NCI-H748 (cell line): ENCODE results near the gene CAMK2B.
"Not testable (repeated sequence)": the region's sequence is repeated elsewhere in the genome, so short reads cannot be mapped to it uniquely, and the experiment has no call there.

ENCODE experiments used
- DNase-seq: peaks from one replicate; lab custom pipeline; 2025; ENCODE audit not compliant: unreplicated experiment; lab: John Stamatoyannopoulos, UW

The CAMK2B gene

DNA sequence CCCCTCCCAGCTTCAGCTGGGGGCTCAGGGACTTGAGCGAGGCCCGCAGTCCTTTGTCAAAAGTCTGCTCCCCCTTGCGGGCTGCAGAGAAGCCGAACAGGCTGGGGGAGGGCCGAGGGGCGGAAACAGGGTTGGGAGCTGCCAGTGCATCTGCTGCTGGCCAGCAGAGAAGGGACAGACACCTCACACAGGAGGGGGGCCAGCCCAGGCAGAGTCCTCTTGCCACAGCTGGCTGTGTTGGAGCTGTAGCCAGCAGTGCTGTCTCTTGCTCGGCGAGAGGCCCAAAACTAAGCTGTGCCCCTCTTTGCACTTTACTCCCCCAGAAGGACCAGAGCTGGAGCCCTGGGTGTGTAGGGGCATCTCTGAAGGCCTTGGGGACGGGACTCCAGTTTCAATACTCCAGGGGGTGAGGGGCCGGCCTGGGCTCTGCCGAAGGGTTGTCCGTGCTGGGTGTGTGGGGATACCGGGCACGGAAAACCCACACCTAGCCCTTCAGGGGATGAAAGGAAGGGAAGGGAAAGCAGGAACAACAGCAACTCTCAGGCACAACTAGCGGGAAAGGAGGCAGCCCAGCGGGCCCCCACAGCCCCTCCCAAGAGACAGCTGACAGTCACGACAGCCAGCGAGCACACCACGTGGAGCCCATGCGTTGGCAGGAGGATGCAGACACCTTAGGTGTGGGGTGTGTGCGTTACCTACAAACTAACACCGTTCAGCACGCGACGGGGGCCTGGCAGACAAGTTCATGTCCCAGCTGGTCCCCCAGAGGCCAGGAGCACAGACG is 106.8 kb downstream of the CAMK2B start:
- no peak for DNase-seq

DNA sequence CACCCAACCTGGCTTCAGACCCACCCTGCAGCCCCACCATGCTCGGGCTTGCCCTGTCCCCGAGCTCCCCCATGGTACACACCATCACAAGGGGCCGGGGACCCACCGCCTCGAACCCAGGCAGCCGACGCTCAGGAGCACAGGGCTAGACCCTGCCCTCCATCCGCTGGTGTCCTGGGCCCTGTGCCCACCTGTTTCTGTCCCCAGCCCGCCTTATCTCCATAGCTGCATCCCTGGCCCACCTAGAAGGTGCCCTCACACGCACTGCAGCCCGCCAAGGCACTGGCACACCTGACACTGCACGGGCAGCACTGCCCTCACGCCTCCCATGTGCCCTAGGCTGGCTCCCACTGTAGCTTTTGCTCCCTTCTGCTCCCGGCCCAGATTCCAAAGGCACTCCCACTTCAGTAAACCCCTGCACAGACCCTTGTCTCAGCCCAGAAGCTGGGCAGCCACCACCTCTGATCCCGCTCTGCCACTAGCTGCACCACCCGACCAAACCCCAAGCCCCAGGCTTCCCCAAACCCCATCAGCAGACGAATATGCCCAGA is 107.5 kb downstream of the CAMK2B start:
- no peak for DNase-seq

DNA sequence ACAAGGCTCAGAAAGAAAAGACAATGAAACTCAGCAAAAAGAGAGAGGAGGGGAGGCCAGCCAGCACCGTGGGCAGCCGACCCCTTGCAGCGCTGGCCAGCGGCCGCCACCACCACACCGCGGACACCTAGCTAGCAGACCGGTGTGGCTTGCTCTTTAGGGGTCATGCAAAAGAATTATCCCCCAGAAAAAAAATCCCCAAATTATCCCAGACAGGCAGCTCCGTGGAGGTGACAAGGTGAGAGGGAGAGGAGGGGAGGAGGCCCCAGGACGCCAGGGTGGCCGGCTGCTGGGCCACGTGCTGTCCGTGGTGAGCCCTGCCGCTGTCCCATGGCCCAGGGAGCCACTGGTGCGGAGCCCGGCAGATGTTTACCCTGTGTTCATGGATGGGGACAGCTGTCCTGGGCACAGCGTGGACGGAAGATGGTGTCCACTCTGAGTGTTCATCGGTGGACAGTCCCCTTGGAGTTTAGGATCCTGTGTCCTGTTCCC is 108.1 kb downstream of the CAMK2B start:
- DNase-seq, result no peak

DNA sequence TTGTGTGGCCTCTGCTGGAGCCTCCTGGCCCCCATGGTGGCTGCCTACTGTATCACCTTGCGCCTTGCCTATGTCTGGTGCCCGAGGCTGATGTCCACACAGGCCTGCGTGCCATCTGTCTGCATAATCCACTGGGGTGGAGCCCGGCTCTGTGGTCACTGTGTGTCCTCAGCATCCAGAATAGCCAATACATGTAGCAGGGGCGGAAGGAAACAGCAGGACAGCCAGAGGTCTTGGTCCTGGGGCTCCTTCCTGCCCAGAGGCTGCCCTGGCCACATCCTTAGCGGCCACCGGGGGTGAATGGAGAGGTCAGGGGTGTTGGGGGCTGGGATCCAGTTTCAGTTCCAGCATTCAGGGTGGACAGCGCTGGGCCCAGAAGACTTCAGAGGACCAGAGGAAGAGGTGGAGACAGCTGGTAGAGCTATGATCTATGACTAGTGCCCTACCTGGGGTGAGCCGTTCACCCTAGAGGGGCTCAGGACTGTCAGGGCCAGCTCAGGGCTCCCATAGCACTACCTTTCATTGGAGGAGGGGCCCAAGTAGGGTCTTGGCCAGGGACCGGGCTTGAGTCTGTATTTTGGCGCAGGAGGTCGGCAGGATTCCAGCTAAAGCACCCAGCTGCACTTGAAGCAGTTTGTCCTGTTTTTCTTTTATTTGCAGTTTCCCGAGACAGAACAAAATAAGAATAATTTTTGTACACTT is 108.7 kb downstream of the CAMK2B start:
- no peak for DNase-seq

DNA sequence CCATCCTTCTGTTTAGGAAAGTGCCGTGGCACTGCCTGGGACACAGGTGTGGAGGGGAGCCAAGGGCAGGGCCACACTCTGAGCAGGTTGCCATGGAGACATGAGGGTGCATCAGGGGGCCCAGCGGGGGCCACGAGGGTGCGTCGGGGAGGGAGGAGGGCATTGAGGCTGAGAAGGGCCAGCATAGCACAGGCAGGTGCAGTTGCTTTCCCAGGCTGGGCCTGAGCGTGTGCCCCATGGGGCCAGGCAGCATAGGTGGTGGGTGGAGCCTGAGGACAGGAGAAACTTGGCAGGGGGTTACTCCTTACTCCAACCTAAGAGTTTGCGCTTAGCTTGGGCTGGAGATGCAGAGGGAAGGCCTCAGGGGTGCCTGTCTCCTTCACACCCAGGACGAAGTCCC is 109.4 kb downstream of the CAMK2B start:
- peak; percentile 55 for DNase-seq

DNA sequence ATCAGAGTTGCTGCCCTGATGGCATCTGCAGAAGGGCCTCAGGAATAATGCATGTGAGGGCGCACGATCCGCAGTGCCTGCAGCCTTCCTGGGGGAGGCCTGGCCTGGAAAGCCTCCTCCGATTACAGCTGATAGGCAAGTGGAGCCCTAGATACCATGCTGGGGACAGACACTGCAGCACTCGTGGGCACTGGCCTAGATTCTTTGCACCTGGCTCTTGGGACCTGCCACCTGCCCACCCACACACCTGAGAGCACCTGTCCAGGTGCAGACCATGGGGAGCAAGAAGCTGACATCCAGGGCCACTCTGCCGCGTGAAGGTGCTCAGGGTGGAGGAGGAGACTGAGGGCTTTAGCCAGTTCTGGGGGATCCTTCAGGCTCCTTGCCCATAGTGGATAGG is 109.9 kb downstream of the CAMK2B start:
- peak; percentile 55 for DNase-seq

DNA sequence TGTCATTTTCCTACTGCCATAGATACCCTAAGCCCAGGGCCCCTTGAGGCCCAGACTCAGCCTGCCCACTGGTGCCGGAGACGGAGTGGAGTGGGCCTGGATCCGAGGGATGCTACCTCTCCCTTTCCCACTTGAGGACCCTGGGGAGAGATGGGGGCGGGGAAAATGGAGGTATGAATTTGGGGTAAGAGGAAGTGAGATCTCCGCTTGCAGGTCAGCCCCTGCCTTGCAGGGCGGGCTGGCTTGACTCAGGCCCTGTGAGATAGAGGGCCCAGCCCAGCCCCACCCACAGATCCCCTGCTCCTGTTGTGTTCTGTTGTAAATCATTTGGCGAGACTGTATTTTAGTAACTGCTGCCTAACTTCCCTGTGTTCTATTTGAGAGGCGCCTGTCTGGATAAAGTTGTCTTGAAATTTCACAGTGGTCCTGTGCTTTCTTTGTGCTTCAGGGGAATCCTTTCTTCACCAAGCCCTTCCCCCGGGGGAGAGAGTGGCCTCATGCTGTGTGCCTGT is 111.5 kb downstream of the CAMK2B start:
- DNase-seq, result no peak

DNA sequence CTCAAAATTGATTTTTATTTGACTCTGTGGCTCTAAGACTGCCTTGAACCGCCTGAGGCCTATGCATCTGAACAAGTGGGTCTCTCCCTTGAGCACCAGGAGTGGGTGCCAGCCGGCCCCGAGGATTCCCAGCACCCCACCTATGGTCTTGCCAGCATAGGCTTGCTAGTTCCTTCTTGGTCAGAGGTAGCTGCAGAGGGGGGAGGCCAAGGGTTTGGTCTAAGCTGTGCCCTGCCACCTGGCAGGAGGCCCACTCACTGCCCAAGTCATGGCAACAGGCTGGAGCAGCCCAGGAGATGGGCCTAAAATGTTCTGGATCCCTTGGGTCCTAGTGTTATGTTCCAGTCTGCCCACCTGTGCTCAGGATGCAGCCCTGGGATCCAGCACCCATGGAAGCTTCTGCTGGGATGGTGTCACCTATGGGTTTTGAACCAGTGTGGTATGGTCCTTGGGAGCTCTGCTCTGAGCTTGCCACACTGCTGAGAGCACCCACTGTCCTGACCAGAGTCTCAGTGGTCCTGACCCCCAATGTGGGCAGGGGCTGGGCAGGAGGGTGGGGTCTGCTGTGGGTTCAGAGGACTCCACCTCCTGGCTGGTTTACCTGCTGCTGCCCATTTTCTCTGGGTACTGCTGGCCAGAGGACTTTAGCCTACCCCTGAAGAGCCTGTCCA is 112.1 kb downstream of the CAMK2B start:
- no peak for DNase-seq

DNA sequence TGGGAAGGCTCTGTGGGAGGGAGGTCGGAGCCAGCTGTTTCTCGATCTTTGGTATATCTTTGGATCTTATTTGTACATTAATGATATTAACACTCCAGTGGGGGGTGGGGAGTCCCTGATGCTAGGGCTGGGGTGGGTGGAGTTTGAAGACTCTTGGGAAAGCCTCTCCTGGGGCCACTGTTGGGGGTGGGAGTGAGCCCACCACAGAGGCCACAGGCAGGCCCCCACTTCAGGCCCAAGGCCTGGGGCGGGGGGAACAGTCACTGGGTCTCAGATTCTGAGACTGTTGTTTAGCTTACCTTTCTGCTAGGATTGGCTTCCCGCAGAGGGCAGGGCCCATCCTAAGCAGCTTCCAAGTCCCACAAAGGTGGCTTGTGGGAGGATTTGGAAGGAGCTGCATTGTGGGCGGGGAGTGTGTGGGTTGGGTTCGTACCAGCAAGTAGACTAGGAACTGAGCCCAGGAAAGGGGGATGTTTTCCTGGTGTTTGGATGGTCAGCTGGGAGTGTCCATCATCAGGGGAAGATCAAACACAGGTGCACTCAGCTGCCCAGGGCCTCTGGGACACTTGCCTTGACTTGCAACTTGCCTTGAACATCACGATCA is 112.7 kb downstream of the CAMK2B start:
- no peak for DNase-seq

DNA sequence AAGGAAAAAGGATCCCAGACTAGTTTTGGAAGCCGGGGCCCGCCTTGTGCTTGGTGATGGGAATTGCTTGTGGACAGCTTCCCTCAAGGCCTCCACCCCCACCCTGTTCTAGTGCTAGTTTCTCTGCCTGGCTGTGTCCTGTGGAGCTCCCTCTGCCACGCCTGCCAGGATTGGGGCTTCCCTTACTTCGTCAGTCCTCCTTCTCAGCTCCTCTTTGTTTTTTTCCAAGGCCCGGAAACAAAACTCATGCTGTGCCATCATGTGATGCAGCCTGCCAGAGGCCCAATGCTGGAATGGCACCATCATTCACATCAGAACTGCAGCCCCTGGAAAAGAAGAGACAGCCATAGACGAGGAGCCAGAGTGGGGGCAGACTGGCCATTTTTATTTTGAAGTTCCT is 113.4 kb downstream of the CAMK2B start:
- no peak for DNase-seq

DNA sequence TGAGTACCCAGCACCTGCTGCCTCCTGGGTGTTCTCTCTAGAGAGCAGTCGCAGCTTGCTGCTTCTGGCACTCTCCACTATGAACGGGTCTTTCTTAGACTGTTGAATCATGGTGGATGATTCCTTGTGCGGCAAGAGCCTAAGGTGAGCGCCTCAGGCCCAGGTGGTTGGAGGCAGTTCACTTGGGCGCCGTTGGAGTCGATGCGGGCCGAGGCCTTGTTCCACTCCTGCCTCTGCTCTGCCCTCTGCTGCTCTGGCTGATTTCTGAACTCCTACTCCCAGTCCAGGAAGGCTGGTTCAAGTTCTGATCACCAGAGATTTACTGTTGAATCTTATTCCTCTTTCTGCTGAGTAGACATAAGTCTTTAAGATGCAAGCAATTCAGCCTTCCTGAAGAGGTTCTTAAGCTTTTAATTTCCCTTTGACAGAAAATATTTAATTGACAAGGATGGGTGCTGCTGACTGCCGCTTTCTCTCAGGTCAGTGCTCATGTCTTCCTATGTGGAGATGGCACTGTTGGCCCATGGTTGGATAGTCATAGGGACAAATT is 114.2 kb downstream of the CAMK2B start:
- no peak for DNase-seq

DNA sequence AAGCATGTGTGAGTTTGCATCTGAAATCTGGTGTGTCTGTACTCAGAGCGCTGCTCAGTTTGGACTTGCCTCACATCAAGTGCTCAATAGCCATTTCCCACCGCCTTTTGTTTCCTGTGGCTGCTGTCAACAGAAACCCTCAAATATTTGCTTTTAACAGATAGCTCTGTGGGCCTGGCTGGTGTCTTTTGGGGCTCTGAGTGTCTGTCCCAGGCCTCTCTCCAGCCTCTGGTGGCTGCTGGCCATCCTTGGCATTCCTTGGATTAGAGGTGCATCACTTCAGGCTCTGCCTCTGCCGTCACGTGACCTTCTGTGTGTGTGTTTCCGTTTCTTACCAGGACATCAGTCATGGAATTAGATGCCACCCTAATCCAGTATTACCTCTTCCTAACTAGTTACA is 115.3 kb downstream of the CAMK2B start:
- DNase-seq, result no peak

DNA sequence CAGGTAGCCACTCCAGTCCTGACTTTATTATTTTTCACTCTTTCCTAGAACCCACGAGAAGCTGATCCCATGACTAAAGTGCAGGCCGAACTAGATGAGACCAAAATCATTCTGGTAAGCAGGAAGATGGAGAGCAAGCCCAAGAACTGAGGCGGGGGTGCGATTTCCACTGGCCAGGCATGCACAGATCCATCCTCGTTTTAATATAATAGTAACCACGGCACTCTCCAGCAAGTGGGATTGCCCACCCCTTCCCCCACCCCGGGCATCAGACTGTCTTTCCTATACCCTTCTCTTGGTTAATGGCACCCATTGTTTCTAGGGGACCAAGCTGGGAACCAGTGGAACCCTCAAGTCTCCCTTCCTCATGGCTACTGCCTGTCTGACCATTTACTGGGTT is 117.3 kb downstream of the CAMK2B start:
- DNase-seq, result no peak

DNA sequence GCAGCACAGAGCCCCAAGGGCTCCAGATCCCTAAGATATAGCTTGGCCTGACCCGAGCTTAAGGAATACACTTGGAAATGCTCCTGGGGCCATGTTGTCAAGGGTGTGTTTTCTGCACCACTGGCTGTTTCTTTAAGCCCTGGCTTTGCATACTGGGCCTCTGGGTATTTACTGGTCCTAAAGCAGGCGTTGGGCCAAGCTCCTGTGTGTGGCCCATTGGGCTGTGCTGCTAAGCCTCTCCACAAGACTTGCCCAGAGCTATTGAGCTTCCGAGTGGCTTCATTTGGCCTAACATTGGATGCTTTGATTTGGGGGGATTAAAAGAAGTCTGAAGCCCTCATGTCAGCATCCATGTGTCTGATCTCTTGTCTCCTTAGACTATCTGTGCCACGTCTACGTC is 119.4 kb downstream of the CAMK2B start:
- no peak for DNase-seq

DNA sequence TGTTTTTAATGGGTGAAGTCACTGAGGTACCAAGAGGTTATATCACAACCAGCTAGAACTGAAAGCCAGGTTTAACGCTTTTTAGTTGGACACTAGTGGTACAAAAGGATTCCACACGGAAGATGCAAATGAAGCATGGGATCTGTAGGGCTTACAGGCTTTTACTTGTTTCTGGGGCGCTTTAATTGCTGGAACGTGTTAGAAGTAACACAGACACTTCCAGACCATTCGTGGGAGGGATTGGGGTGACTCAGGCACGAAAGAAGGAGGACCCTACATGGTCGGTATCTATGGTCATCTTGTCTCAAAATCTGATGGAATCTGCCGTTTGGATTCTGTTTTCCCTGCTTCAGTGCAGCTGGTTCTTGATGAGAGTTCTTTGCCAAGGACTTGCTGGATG is 123.6 kb downstream of the CAMK2B start:
- DNase-seq, result no peak

DNA sequence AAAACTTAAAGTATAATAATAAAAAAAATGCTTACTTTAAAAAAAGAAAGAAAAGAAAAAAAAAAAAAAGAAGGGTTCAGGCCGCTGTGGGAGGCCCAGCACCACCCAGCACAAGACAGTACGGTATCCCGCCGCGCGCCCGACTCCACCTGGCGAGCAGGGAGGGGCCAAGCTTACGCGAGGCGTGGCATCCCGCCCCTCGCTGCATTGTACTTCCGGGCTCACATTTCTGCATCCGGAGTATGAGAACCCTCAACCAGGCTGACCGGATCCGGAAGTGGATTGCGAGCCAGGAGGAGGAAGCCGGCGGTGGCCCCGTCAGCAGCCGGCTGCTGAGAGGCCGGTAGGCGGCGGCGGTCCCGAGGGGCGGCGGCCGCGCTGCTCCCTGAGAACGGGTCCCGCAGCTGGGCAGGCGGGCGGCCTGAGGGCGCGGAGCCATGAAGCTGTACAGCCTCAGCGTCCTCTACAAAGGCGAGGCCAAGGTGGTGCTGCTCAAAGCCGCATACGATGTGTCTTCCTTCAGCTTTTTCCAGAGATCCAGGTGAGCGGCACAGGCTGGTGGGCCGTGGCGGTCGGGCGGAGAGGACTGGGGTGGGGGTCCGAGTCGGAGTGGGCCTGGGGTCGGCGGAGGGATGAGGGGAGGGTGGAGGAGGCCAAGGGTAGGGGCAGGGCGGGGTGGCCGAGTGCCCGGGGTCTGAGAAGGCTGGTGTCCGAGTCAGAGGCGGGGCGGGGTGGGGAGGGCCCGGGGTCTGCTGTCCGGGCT is 124.5 kb downstream of the CAMK2B start, which contains the start of gene YKT6:
TSS of gene YKT6 (plus strand) at position 280 of the 763 bp plus-strand sequence. CDS start at position 438, 158 bp downstream.
- peak; percentile 97 for DNase-seq

DNA sequence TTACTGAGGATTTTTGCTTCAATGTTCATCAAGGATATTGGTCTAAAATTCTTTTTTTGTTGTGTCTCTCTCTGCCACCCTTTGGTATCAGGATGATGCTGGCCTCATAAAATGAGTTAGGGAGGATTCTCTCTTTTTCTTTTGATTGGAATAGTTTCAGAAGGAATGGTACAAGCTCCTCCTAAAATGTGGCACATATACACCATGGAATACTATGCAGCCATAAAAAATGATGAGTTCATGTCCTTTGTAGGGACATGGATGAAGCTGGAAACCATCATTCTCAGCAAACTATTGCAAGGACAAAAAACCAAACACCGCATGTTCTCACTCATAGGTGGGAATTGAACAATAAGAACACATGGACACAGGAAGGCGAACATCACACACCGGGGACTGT is 125.2 kb downstream of the CAMK2B start:
- DNase-seq, result not testable (repeated sequence)

DNA sequence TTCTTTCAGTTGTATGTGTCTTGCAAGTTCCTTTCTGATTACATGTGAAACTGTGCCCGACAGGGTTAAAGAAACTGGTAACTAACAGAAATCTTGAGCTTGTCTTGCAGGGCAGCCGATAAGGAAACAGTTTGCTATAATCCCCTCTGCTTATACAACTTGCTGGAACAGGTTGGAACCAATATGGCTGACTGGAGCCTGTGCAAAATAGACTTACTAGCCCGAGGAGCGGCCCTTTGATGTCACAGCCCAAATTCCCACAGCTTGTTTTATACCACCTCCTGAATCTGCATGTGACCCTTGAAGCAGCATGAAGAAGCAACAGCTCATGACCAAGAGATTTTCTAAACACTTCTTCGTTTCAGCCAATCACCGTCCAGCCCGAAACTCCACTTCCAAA is 127.9 kb downstream of the CAMK2B start:
- no peak for DNase-seq

DNA sequence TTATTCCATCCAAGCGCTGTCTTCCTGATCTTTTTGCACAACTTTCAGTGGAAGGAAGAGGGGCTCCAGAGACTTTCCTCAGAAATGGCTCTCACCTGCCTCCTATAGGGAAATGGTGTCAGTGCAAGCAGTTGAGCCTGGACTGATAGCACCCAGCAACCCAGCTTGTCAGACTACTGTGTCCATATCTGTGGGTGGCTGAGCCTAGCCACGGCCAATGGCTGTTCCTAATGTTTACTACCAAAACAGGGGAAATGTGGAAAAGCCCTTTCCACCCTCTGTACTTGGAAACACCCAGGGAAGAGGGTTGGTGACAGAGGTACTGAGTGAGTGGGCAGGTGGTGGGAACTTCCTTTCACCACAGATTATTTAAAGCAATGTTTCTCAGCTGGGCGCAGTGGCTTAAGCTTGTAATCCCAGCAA is 128.9 kb downstream of the CAMK2B start:
- DNase-seq, result peak; percentile 63

DNA sequence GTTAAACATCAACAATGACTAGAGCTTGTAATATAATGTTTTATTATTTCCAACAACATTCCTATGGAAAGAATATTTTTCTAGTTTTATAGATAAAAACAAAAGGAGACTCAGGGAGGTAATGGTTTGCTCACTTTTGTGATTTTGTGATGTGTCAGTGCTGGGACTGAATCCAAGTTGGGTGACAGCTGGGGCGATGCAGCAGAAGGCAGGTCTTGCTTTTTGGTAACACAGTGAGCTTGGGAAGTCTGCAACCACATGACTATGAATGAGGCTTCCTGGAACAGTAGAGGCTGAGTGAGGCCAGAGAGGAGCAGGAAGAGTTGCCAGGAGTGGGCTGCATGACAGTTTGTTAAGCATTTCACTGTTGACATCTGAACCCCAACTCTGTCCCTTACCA is 129.5 kb downstream of the CAMK2B start:
- DNase-seq, result no peak
